ENCODE measurements around the gene B3GALT5. TPM values are rescaled to one million over a fixed set of nuclear protein-coding genes. Genes with fewer than 3 reads are reported as not detected.
"Not testable (repeated sequence)": the region's sequence is repeated elsewhere in the genome, so short reads cannot be mapped to it uniquely, and the experiment has no call there.

The B3GALT5 gene
- total RNA-seq, result 2.3 and 8.7 TPM in 2 replicates

- no peak for DNase-seq (ENCODE audit: low read depth)
Measured at GRCh38 chr21:39612233-39613040, at the start of gene B3GALT5. Gene B3GALT5 (plus strand): TSS chr21:39612940. CDS start chr21:39660560, 47,620 bp downstream.

GRCh38 chr21:39564200-39564599 is 48.5 kb upstream of the B3GALT5 start:
- peak; percentile 59 for DNase-seq (ENCODE audit: low read depth)

GRCh38 chr21:39567180-39567972 is 45.4 kb upstream of the B3GALT5 start:
- no peak for DNase-seq (ENCODE audit: low read depth)

GRCh38 chr21:39568361-39568760 is 44.4 kb upstream of the B3GALT5 start:
- peak; percentile 25 for DNase-seq (ENCODE audit: low read depth)

GRCh38 chr21:39575775-39576174 is 37.0 kb upstream of the B3GALT5 start:
- DNase-seq (ENCODE audit: low read depth), result peak; percentile 73

GRCh38 chr21:39576518-39577128 is 36.1 kb upstream of the B3GALT5 start:
- DNase-seq (ENCODE audit: low read depth), result no peak

GRCh38 chr21:39579734-39580332 is 32.9 kb upstream of the B3GALT5 start:
- no peak for DNase-seq (ENCODE audit: low read depth)

- no peak for DNase-seq (ENCODE audit: low read depth)
Measured at GRCh38 chr21:39580744-39581143, 32.0 kb upstream of the B3GALT5 start.

GRCh38 chr21:39581414-39581813 is 31.3 kb upstream of the B3GALT5 start:
- DNase-seq (ENCODE audit: low read depth), result no peak

- no peak for DNase-seq (ENCODE audit: low read depth)
Measured at GRCh38 chr21:39582749-39583148, 30.0 kb upstream of the B3GALT5 start.

- not testable (repeated sequence) for DNase-seq (ENCODE audit: low read depth)
Measured at GRCh38 chr21:39583586-39583985, 29.2 kb upstream of the B3GALT5 start.

GRCh38 chr21:39587376-39587775 is 25.4 kb upstream of the B3GALT5 start:
- DNase-seq (ENCODE audit: low read depth), result no peak

- no peak for DNase-seq (ENCODE audit: low read depth)
Measured at GRCh38 chr21:39588884-39589283, 23.9 kb upstream of the B3GALT5 start.

GRCh38 chr21:39593522-39593921 is 19.2 kb upstream of the B3GALT5 start:
- DNase-seq (ENCODE audit: low read depth), result peak; percentile 38

GRCh38 chr21:39595465-39595864 is 17.3 kb upstream of the B3GALT5 start:
- DNase-seq (ENCODE audit: low read depth), result no peak

GRCh38 chr21:39597595-39597994 is 15.1 kb upstream of the B3GALT5 start:
- DNase-seq (ENCODE audit: low read depth), result no peak

- DNase-seq (ENCODE audit: low read depth), result peak; percentile 64
Measured at GRCh38 chr21:39599191-39599970, 13.4 kb upstream of the B3GALT5 start.

- peak; percentile 15 for DNase-seq (ENCODE audit: low read depth)
Measured at GRCh38 chr21:39601187-39601928, 11.4 kb upstream of the B3GALT5 start.

GRCh38 chr21:39602076-39602689 is 10.6 kb upstream of the B3GALT5 start:
- no peak for DNase-seq (ENCODE audit: low read depth)

GRCh38 chr21:39602793-39603192 is 9.9 kb upstream of the B3GALT5 start:
- no peak for DNase-seq (ENCODE audit: low read depth)

All from renal cortical epithelial cell (primary cell).